GM23248 (cell line): ENCODE data around the gene SV2C. TPM values are rescaled to one million over a fixed set of nuclear protein-coding genes. Genes with fewer than 3 reads are reported as not detected.

Source experiments
- DNase-seq: peaks from one replicate; pipeline ENCODE4 v3.0.0-alpha.2; 2015
- H2AFZ ChIP-seq: fragments of 200-600 bp; sonication (generic); 2 replicates; pipeline ENCODE4 v1.6.1; 2016; ENCODE audit warnings: antibody characterized with exemption
- H3F3A ChIP-seq: fragments of 200-600 bp; sonication (generic); 2 replicates; pipeline ENCODE4 v1.6.1; 2016; ENCODE audit warnings: mild to moderate bottlenecking, antibody characterized with exemption, mixed run types; ENCODE audit not compliant: insufficient read depth
- H3K27ac ChIP-seq: fragments of 200-600 bp; sonication (generic); 2 replicates; pipeline ENCODE4 v1.5.1; 2016; ENCODE audit warnings: mild to moderate bottlenecking
- H3K27me3 ChIP-seq: fragments of 200-600 bp; sonication (generic); replicated peaks from 2 replicates; pipeline ENCODE4 v1.6.1; 2016; ENCODE audit warnings: mild to moderate bottlenecking; ENCODE audit not compliant: insufficient read depth
- H3K36me3 ChIP-seq: fragments of 200-600 bp; sonication (generic); 2 replicates; pipeline ENCODE4 v1.6.1; 2016; ENCODE audit warnings: low read depth, mild to moderate bottlenecking
- H3K4me1 ChIP-seq: fragments of 200-600 bp; sonication (generic); 2 replicates; pipeline ENCODE4 v1.6.1; 2016; ENCODE audit warnings: mild to moderate bottlenecking; ENCODE audit not compliant: insufficient read depth
- H3K4me2 ChIP-seq: fragments of 200-600 bp; sonication (generic); one replicate; pipeline ENCODE4 v1.6.1; 2016; ENCODE audit warnings: mild to moderate bottlenecking; ENCODE audit not compliant: unreplicated experiment
- H3K4me3 ChIP-seq: fragments of 200-600 bp; sonication (generic); 2 replicates; pipeline ENCODE4 v1.5.1; 2016; ENCODE audit warnings: mild to moderate bottlenecking
- H3K79me2 ChIP-seq: fragments of 200-600 bp; sonication (generic); 2 replicates; pipeline ENCODE4 v1.6.1; 2016; ENCODE audit warnings: mild to moderate bottlenecking; ENCODE audit not compliant: insufficient read depth
- H3K9ac ChIP-seq: fragments of 200-600 bp; sonication (generic); 2 replicates; pipeline ENCODE4 v1.6.1; 2016; ENCODE audit warnings: mild to moderate bottlenecking
- H3K9me2 ChIP-seq: fragments of 200-600 bp; sonication (generic); 2 replicates; pipeline ENCODE4 v1.6.1; 2016; ENCODE audit warnings: mixed run types, mild to moderate bottlenecking, moderate library complexity; ENCODE audit not compliant: insufficient read depth
- H3K9me3 ChIP-seq: fragments of 200-600 bp; sonication (generic); one replicate; pipeline ENCODE4 v1.6.1; 2017; ENCODE audit warnings: low read depth
- H4K20me1 ChIP-seq: fragments of 200-600 bp; sonication (generic); 2 replicates; pipeline ENCODE4 v1.6.0; 2016; ENCODE audit not compliant: insufficient read depth
- EZH2 ChIP-seq: fragments of 200-600 bp; sonication (generic); IDR thresholded peaks from 2 replicates; pipeline ENCODE4 v1.6.1; 2018; ENCODE audit warnings: antibody characterized with exemption, mild to moderate bottlenecking; ENCODE audit not compliant: insufficient read depth, poor library complexity, severe bottlenecking
- EZH2phosphoT487 ChIP-seq: fragments of 200-600 bp; sonication (generic); IDR thresholded peaks from 2 replicates; pipeline ENCODE4 v1.6.1; 2018; ENCODE audit warnings: antibody characterized with exemption, moderate library complexity, mild to moderate bottlenecking, low read depth; ENCODE audit not compliant: insufficient read depth
- WGBS, 2 experiments: methylation state at CpG; one replicate each; pipeline ENCODE4 v1.1.6; 2015 to 2017; ENCODE audit warnings: low lambda C conversion rate in 2 of 2, low coverage in 1 of 2; ENCODE audit errors: missing lambda C conversion rate in 2 of 2; 5-methylcytosine and 5-hydroxymethylcytosine counted together
- in situ Hi-C: fragments of 300-500 bp; cut with MboI; formaldehyde crosslinking; loops from 2 replicates; pipeline ENCODE4 v1.15.0; 2020
- polyA plus RNA-seq: library from polyadenylated mRNA; unstranded; fragments of >200 nt; fragmentation: Nextera tagmentation; extraction: Ambion mirVana; gene quantifications from 2 replicates; pipeline ENCODE4 v1.2.1, GENCODE V29; 2016
- total RNA-seq: library from RNA; depleted of rRNA; stranded (reverse); fragments of >200 nt; shearing (Covaris generic); gene quantifications from 2 replicates; pipeline ENCODE4 v1.2.3, GENCODE V29; 2014

SV2C gene
- total and polyA plus RNA-seq, 2 experiments from 2014 or later, result not detected

DNA sequence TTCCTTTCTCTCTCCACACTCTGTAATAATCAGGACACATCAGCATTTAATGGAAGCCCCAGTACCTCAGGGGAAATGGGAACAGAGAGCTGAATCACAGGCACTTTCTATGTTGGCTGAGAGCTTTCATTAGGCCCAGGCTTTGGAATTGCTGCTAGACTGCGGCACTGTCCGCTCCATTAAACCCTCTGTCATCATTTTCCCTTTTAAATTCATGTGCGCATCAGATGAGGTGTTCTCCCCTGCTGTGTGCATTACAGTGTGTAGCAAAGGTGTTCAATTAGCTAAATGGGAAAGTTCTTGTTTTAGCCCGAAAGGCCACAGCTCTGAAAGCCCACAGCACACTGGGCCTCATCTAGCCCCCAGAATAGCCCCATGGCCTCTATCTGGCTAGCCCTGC is 133.6 kb downstream of the SV2C start:
- Histone ChIP-seq H3F3A (no peaks in the 10 kb centered on the region), H3K4me3 (no peak overlapping the region), H3K4me1 (no peaks in the 10 kb centered on the region), H3K9me3 (no peaks in the 10 kb centered on the region), H3K27ac (no peak overlapping the region), H3K27me3 (no peaks in the 10 kb centered on the region), H3K4me2 (no peak overlapping the region), H3K9ac (no peak overlapping the region), H3K79me2 (no peaks in the 10 kb centered on the region), H3K9me2 (no peaks in the 10 kb centered on the region), H3K36me3 (no peaks in the 10 kb centered on the region), H4K20me1 (no peaks in the 10 kb centered on the region), H2AFZ (no peak overlapping the region)
- TF ChIP-seq EZH2 (no peak), EZH2phosphoT487 (no peak)
- no peak for DNase-seq
- 43% methylated on average over 4 of the region's 4 CpGs for WGBS, 2 experiments
- in situ Hi-C loops, result no loop called here

DNA sequence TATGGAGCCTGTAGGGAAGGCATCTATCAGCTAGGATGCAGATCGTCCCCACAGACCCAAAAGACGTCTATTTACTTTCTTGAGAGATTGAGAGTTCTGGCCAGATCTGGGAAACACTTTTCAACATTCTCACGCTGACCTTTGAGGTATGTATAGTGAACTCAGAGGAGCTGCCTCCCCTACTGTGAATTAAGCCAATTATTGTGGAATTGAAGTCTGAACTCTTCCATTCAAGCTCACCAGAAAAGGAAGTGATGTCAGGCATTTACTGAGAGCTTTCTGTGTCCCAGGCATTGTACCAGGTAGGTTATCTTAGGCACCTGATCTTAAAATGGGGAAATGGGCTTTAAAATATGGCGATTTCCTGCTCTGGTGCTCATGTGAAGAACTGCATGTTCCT is 136.5 kb downstream of the SV2C start:
- Histone ChIP-seq H3K4me2 (no peak overlapping the region), H3K27ac (no peak overlapping the region), H3K79me2 (no peaks in the 10 kb centered on the region), H3K9me3 (no peaks in the 10 kb centered on the region), H3K4me3 (no peak overlapping the region), H3K27me3 (no peaks in the 10 kb centered on the region), H3K4me1 (no peaks in the 10 kb centered on the region), H3K36me3 (no peaks in the 10 kb centered on the region), H2AFZ (no peak overlapping the region), H3K9me2 (no peaks in the 10 kb centered on the region), H3F3A (no peaks in the 10 kb centered on the region), H4K20me1 (no peaks in the 10 kb centered on the region), H3K9ac (no peak overlapping the region)
- in situ Hi-C loops, result no loop called here
- 14 to 17% methylated on average over 4 of the region's 4 CpGs for WGBS, 2 experiments
- DNase-seq, result no peak
- no peak for TF ChIP-seq EZH2
- no peak for TF ChIP-seq EZH2phosphoT487

- Histone ChIP-seq H2AFZ (no peak overlapping the region), H3K79me2 (no peaks in the 10 kb centered on the region), H3K9me3 (no peaks in the 10 kb centered on the region), H3F3A (no peaks in the 10 kb centered on the region), H3K9me2 (no peaks in the 10 kb centered on the region), H3K9ac (no peak overlapping the region), H3K4me1 (no peaks in the 10 kb centered on the region), H3K36me3 (no peaks in the 10 kb centered on the region), H3K27me3 (no peaks in the 10 kb centered on the region), H3K4me3 (no peak overlapping the region), H3K4me2 (no peak overlapping the region), H4K20me1 (no peaks in the 10 kb centered on the region), H3K27ac (no peak overlapping the region)
- WGBS, 2 experiments, result 13 to 15% methylated on average over 4 of the region's 4 CpGs
- no peak for DNase-seq
- in situ Hi-C loops, result no loop called here
- no peak for TF ChIP-seq EZH2
- no peak for TF ChIP-seq EZH2phosphoT487
These were observed 138.1 kb downstream of the SV2C start for GRCh38 chr5:76221311-76221710.

DNA sequence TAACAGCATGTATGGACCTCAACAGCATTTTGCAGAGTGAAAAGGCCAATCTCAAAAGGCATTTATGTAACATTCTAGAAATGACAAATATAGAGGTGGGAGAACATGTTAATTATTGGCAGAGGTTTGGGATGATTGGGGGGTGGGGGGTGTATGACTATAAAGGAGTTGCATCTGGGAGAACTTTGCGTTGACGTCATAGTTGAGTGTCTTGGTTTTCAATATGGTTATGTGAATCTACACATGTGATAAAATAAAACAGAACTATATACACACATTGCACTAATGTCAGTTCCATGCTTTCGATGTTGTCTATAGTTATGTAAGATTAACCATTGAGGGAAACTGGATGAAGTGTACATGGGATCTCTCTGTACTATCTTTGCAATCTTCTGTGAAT is 139.1 kb downstream of the SV2C start:
- no peak overlapping the region for H2AFZ ChIP-seq
- 8 to 10% methylated on average over 3 of the region's 3 CpGs for WGBS, 2 experiments

DNA sequence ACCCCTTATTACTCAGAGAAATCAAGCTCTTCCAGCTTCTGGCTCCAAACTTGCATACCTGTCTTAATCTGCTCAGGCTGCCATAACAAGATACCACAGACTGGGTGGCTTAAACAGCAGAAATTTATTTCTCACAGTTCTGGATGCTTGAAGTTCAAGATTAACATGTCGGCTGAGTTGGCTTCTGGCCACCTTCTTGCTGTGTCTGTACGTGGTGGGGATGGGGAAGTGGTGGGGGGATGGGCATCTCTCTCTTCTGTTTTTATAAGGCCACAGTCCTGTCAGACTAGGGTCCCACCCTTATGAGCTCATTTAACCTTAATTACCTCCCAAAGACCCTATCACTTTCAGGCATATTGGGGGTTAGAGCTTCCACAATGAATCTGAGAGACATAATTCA is 140.5 kb downstream of the SV2C start:
- Histone ChIP-seq H3K4me3 (no peak overlapping the region), H4K20me1 (no peaks in the 10 kb centered on the region), H3K27ac (no peak overlapping the region), H3K4me1 (no peaks in the 10 kb centered on the region), H3F3A (no peaks in the 10 kb centered on the region), H3K9me2 (no peaks in the 10 kb centered on the region), H3K27me3 (no peaks in the 10 kb centered on the region), H3K79me2 (no peaks in the 10 kb centered on the region), H3K4me2 (no peak overlapping the region), H3K9me3 (no peaks in the 10 kb centered on the region), H2AFZ (no peak overlapping the region), H3K36me3 (no peaks in the 10 kb centered on the region), H3K9ac (no peak overlapping the region)
- in situ Hi-C loops, result no loop called here
- no peak for DNase-seq
- WGBS, 2 experiments, result 0 to 3% methylated on average over 2 of the region's 2 CpGs
- no peak for TF ChIP-seq EZH2
- no peak for TF ChIP-seq EZH2phosphoT487

More for the DNA sequence above, 139.1 kb downstream of the SV2C start:
- no peak overlapping the region for H3K27ac ChIP-seq
- in situ Hi-C loops, result no loop called here
- no peak for TF ChIP-seq EZH2phosphoT487
- no peak overlapping the region for H3K4me2 ChIP-seq
- no peak overlapping the region for H3K9ac ChIP-seq
- H4K20me1 ChIP-seq, result no peaks in the 10 kb centered on the region
- H3K9me3 ChIP-seq, result no peaks in the 10 kb centered on the region
- H3K4me3 ChIP-seq, result no peak overlapping the region
- H3K4me1 ChIP-seq, result no peaks in the 10 kb centered on the region
- DNase-seq, result no peak
- H3K27me3 ChIP-seq, result no peaks in the 10 kb centered on the region
- H3K79me2 ChIP-seq, result no peaks in the 10 kb centered on the region
- H3K9me2 ChIP-seq, result no peaks in the 10 kb centered on the region
- H3K36me3 ChIP-seq, result no peaks in the 10 kb centered on the region
- no peaks in the 10 kb centered on the region for H3F3A ChIP-seq
